K562 (cell line): ENCODE results near the gene LY6G6F. TPM values are rescaled to one million over a fixed set of nuclear protein-coding genes. Genes with fewer than 3 reads are reported as not detected.
A peak's percentile ranks its signal among the peaks of the same experiment; 100 is the strongest.

Experiments
- CAMTA2 ChIP-seq: fragments of 250-450 bp; sonication (Bioruptor Pico); conservative IDR thresholded peaks from 2 replicates; pipeline ENCODE4 v1.5.1; 2022
- EHMT2 ChIP-seq: fragments of 450-650 bp; IDR thresholded peaks from 2 replicates; pipeline ENCODE4 v1.6.1; 2018; ENCODE audit warnings: antibody characterized with exemption
- HDAC3 ChIP-seq: fragments of 450-650 bp; IDR thresholded peaks from 2 replicates; pipeline ENCODE4 v1.6.1; 2018; ENCODE audit warnings: borderline replicate concordance, mild to moderate bottlenecking, moderate library complexity; ENCODE audit not compliant: partially characterized antibody
- NELFE ChIP-seq: IDR thresholded peaks from 2 replicates; pipeline ENCODE4 v1.6.1; 2011; ENCODE audit warnings: mild to moderate bottlenecking; ENCODE audit not compliant: insufficient read depth, insufficient read length
- POLR2AphosphoS5 ChIP-seq: IDR thresholded peaks from 2 replicates; pipeline ENCODE4 v1.6.1; 2011; ENCODE audit warnings: mild to moderate bottlenecking, low read depth, low read length, moderate library complexity; ENCODE audit not compliant: control insufficient read depth, insufficient read depth
- RBBP5 ChIP-seq: fragments of 200-600 bp; sonication (generic); IDR thresholded peaks from 2 replicates; pipeline ENCODE4 v1.6.1; 2012; ENCODE audit warnings: borderline replicate concordance, mild to moderate bottlenecking, low read length, control low read depth, inconsistent platforms; ENCODE audit not compliant: insufficient read depth, poor library complexity, severe bottlenecking
- RERE ChIP-seq: sonication (generic); formaldehyde crosslinking; IDR thresholded peaks from 2 replicates; pipeline ENCODE4 v1.8.0; 2023; ENCODE audit warnings: missing genetic modification reagents, mild to moderate bottlenecking, borderline replicate concordance
- SRSF9 ChIP-seq: fragments of 200-400 bp; formaldehyde crosslinking; IDR thresholded peaks from 2 replicates; pipeline ENCODE4 v1.6.1; 2017; ENCODE audit warnings: low read depth, low read length, borderline replicate concordance
- TEAD2 ChIP-seq: fragments of 450-650 bp; IDR thresholded peaks from 2 replicates; pipeline ENCODE4 v1.6.1; 2016; ENCODE audit warnings: missing genetic modification characterization, control low read depth, missing compliant biosample characterization
- THRB ChIP-seq: fragments of 450-650 bp; formaldehyde crosslinking; conservative IDR thresholded peaks from 2 replicates; pipeline ENCODE4 v1.4.0; 2022; ENCODE audit warnings: mild to moderate bottlenecking, missing genetic modification characterization
- TRIM28 ChIP-seq: fragments of 450-650 bp; IDR thresholded peaks from 2 replicates; pipeline ENCODE4 v1.6.1; 2017
- ZBTB2 ChIP-seq: fragments of 450-650 bp; IDR thresholded peaks from 2 replicates; pipeline ENCODE4 v1.6.1; 2016; ENCODE audit warnings: antibody characterized with exemption
- ZC3H8 ChIP-seq: fragments of 450-650 bp; IDR thresholded peaks from 2 replicates; pipeline ENCODE4 v1.6.1; 2017
- ZNF212 ChIP-seq: fragments of 450-650 bp; formaldehyde crosslinking; IDR thresholded peaks from 2 replicates; pipeline ENCODE4 v1.4.0; 2020; ENCODE audit warnings: mild to moderate bottlenecking
- ZZZ3 ChIP-seq: fragments of 450-650 bp; IDR thresholded peaks from 2 replicates; pipeline ENCODE4 v1.6.1; 2016; ENCODE audit warnings: antibody characterized with exemption, mild to moderate bottlenecking, moderate library complexity
- polyA plus RNA-seq, 8 experiments: library from polyadenylated mRNA; depleted of rRNA in 4 of 8; stranded (reverse) in 5 of 8; unstranded in 3 of 8; fragments of >200 nt; fragmentation: Nextera tagmentation in 2 of 8; fragmentation: Illumina TruSeq in 1 of 8; extraction: Ambion mirVana in 2 of 8; extraction: Trizol in 1 of 8; gene quantifications; 2 replicates each; pipeline versions ENCODE4 v1.2.1 to v1.2.3, GENCODE V29; 2011 to 2014; ENCODE audit warnings: inconsistent platforms in 1 of 8, missing spikeins in 1 of 8
- total RNA-seq, 7 experiments: library from RNA; depleted of rRNA in 6 of 7; stranded (reverse); fragments of >200 nt in 6 of 7; fragmentation: Illumina TruSeq in 2 of 7; extraction: Trizol in 2 of 7; gene quantifications; 2 replicates each; pipeline versions ENCODE4 v1.2.1 to v1.2.3, GENCODE V29; 2011 to 2021; ENCODE audit warnings: low replicate concordance in 1 of 7
- TF ChIP-seq, protein P1 (sequence below): sonication (generic); formaldehyde crosslinking; IDR thresholded peaks from 2 replicates; pipeline ENCODE4 v1.4.0; 2020; ENCODE audit warnings: mild to moderate bottlenecking, missing genetic modification reagents

LY6G6F gene
- total and polyA plus RNA-seq, 9 of the 15 experiments (the other 6 are each of a cell fraction or from before 2014, with no cell fraction given) = 0.14 to 0.50 (median 0.28) TPM; not detected in 2

DNA sequence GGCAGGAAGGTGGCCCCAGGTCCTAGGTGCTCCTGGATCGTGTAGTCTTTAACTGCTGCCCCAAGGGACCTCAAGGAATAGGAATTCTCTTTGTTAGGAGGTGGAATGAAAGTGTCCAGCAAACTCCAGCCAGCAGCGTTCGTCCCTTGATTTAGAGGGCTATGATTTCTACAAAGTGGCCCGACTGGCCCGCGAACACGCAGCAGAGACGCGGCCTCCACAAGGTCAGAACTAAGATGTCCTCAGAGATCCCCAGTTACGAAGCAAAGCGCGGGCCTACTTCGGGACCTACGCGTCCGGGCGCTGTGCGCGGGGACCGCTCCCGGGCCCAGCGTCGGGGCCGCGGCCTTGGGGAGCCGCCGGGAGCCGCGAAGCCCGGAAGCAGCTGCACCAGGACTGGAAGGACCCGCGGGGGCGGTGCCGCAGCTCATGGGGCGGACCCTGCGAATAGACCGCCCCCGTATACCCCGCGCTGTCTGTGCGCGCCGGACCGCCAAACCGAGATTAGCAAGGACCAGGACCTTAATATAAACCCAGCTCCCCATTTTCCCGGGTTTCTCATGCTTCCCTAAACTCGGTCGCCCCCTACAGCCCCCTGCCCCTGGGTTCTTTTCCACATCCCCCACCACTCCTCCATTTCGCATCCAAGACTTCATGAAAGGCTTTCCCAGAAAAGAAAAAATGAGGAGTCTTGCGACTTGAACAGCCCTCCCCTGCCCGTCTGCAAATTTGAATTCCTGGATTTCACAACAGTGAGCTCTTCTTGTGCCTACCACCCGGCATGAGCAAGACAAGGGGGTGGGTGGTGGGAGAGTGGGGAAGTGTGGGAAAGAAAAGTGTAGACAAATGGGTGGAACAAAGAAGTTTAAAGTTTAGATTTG is 46.0 kb upstream of the LY6G6F start, which contains the start of gene C6orf47 (continued):
- peak; percentile 76 for TF ChIP-seq RBBP5
- peak; percentile 89; the same call in 1 of the 2 replicates for TF ChIP-seq ZNF212
- TF ChIP-seq HDAC3 = no peak
- TF ChIP-seq RERE (CRISPR knock-in tag) = peak; percentile 93; the same call in 1 of the 2 replicates
- TF ChIP-seq, protein P1, sequence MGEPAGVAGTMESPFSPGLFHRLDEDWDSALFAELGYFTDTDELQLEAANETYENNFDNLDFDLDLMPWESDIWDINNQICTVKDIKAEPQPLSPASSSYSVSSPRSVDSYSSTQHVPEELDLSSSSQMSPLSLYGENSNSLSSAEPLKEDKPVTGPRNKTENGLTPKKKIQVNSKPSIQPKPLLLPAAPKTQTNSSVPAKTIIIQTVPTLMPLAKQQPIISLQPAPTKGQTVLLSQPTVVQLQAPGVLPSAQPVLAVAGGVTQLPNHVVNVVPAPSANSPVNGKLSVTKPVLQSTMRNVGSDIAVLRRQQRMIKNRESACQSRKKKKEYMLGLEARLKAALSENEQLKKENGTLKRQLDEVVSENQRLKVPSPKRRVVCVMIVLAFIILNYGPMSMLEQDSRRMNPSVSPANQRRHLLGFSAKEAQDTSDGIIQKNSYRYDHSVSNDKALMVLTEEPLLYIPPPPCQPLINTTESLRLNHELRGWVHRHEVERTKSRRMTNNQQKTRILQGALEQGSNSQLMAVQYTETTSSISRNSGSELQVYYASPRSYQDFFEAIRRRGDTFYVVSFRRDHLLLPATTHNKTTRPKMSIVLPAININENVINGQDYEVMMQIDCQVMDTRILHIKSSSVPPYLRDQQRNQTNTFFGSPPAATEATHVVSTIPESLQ (CRISPR knock-in tag) = peak; percentile 42; the same call in 1 of the 2 replicates
- peak; percentile 29 for TF ChIP-seq TRIM28
- TF ChIP-seq NELFE = no peak
- TF ChIP-seq EHMT2 = no peak
- TF ChIP-seq SRSF9 = no peak
- no peak for TF ChIP-seq TEAD2 (tag)
- TF ChIP-seq ZBTB2 = peak; percentile 75
- TF ChIP-seq ZC3H8 = no peak
- no peak for TF ChIP-seq ZZZ3
- peak; percentile 92 for TF ChIP-seq POLR2AphosphoS5
- TF ChIP-seq CAMTA2 = peak; percentile 98
- peak; percentile 87; the same call in 1 of the 2 replicates for TF ChIP-seq THRB (CRISPR knock-in tag)
